Posterior vena cava (tissue), 2 donors: Measurements from ENCODE around the gene GNG11. TPM values are rescaled to one million over a fixed set of nuclear protein-coding genes. Genes with fewer than 3 reads are reported as not detected.

Experiments
- DNase-seq: peaks from one replicate; pipeline ENCODE4 v3.0.0-alpha.2; 2020; ENCODE audit warnings: low spot score
- intact Hi-C, 2 donors: fragments of 100-400 bp; cut with DNase I; formaldehyde crosslinking; loops; one replicate each; pipeline versions ENCODE4 v1.14.1 to v1.14.2; 2022 to 2023
- total RNA-seq, 2 donors: library from RNA; stranded (reverse); fragmentation: NEBNext Ultra II Directional; extraction: Animal tissue kit (Norgen Biotek cat#: 25700); gene quantifications; one replicate each; pipeline ENCODE4 v1.2.1, GENCODE V29; 2021
- donor health status: DM: yes; HTN: yes; CAD: no.
- donor health status: DM: yes; HTN: yes; CAD: no.

The GNG11 gene
- total RNA-seq, 2 donors from 2014 or later, result 22.7 to 24.1 TPM

DNA sequence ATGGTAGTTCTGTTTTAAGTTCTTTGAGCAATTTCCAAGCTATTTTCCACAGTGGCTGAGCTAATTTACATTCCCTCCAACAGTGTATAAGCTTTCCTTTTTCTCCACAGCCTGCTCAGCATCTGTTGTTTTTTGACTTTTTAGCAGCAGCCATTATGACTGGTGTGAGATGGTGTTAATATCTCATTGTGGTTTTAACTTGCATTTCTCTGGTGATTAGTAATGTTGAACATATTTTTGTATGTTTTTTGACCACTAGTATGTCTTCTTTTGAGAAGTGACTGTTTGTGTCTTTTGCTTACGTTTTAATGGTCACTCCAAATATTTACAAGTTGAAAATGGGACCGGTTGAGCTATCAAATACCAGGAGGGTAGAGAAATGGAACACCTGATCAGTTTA is 20.4 kb downstream of the GNG11 start:
- no peak for DNase-seq
- intact Hi-C loops, result no loop called here

DNA sequence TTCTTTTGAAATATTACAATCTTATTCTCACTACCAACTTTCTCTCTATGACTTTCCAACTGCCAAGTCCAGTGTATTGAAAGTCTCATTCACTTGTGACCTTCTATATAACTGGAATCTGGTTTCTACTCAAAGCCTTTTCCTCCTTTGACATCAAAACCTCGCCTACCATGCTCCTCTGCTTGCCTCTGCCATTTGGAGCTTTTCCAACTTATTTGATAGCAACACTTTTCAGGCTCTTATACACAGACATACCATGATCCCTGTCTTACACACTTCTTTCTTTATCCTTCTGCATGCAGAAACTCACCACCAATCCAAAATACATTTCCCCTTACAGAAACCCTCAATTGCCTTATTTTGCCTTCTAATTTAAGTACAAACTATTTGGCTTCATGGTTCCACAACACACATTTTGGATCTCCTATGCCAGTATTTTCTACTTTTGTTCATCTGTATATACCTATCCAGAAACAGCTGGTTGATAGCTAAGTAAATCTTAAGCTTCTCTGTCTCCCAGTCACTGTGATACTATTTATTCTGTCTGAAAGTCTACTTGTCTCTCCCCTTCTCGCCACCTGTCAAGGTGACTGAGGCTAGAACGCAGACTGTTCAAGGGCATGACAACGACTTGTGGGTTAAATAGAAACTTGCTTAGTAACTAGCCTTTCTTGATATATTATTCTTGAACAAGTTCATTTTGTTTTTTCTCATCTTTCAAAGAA is 22.4 kb downstream of the GNG11 start:
- intact Hi-C loops, result no loop called here
- no peak for DNase-seq

DNA sequence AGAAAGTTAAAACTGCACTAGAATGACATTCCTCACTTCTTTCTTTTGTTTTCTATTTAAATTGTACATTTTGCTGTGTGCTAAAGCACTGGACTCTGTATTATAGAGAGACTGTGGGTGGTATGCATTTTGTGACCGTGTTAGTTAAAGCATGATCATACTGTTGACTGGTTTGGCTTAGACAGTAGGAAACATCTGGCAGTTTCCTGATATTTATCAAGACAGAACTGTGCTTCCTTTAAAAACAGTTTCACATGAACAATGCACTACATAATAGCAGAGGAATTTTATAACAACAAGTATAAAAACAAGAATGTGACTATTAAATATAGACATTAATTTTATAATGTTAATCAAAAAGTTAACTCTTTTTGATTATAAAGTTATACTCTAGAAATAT is 23.1 kb downstream of the GNG11 start:
- DNase-seq, result no peak
- intact Hi-C loops, result no loop called here

DNA sequence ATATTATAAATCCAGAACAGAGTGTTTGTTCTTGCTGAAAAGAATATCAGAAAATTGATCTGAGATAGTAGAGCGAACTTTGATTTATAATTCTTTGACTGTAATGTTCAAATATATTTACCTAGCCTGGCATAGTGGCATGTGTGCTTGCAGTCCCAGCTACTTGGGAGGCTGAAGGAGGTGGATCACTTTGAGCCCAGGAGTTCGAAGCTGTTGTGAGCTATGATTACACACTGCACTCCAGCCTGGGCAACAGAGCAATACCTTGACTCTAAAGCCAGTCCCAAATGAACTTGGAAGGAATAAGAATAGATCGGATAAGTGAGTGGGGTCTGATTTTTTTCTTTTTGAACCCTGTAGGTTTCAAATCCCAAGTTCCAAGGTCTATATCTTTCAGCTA is 23.5 kb downstream of the GNG11 start:
- intact Hi-C loops, result no loop called here

DNA sequence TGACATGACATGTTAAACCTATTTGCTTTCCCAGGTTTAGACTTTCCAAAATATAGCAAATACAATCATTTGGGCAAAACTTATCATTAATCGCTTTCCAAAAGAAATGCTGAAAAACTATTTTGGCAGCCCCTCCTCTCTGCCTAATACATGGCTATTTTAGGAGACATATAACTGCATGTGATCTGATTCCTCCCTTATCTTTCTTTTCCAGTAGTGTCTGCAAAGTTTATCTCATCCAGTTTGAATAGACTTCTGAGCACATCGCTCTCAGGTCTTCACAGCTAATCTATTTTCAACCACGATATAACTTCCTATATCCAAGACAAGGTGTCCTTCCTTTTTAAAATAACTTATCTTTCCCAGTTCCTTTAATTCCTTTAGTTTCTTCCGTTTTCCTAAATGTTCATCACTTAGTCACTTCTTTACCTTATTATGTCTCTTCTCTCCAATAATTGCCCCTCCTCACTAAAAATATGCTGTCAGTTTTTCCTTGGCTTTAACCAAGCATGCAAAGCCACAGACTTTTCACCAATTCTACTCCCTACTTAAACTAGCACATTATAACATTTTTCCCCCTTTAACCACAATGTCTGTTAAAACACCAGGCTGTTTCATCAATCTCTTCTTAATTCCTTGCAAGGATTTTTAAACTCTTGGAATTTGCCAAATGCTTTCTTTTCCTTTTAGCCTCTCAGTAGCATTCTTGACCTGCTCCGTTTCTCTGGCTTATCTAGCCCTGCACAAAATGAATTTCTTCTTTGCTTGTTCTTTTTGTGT is 24.4 kb downstream of the GNG11 start:
- intact Hi-C loops, result no loop called here

More for the DNA sequence above, 23.5 kb downstream of the GNG11 start:
- DNase-seq, result no peak

DNA sequence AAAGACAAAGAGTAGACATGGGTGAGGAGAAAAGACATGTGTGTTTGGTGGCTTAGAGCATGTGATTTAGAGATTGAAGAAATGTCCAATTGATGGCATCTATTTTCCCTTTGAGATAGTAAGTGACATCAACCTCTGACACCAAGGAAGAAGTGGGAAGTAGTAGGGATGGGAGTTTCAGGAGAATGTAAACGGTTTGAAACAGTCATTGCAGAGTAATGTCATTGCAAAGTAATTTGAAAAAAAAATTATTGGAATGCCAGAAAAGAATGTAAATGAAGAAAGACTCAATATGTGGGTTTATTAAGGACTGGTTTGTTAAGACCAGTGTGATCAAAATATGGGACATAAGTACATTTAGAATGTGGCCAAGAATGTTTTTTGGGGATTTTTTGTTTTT is 26.6 kb downstream of the GNG11 start:
- no peak for DNase-seq
- intact Hi-C loops, result no loop called here

More for the DNA sequence above, 24.4 kb downstream of the GNG11 start:
- no peak for DNase-seq

DNA sequence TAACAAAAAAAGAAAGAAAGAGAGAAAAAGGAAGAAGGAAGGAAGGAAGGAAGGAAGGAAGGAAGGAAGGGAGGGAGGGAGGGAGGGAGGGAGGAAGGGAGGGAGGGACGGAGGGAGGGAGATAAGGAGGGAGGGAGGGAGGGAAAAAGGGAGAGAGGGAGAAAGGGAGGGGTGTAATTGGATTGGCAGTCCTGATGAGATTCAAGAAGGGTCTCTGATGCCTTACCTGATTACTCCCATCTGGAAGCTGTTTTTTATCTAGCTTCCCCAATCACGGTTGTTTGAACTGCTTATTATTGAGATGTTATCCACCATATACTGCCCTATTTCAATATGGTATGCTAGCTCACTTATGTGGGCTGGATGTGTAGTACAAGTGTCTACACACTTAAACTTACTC is 27.3 kb downstream of the GNG11 start:
- intact Hi-C loops, result no loop called here
- no peak for DNase-seq

DNA sequence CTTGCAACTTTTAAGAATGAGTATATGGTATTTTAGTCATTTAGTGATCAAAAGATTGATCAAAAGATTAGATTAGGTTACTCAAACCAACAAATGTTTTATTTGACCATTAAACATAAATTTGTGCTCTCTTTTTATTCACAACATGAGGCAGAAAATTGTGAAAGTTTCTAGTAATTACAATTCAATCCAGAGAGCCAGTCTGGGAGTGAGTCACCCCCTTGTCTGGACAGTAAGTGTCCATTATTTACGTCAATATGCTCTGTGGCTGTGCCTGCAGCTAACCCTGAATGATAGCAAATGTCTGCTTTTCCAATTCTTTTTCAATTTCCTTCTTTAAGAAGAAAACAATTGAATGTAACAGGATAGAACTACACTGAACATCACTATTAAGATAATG is 27.9 kb downstream of the GNG11 start:
- DNase-seq, result no peak
- intact Hi-C loops, result no loop called here

DNA sequence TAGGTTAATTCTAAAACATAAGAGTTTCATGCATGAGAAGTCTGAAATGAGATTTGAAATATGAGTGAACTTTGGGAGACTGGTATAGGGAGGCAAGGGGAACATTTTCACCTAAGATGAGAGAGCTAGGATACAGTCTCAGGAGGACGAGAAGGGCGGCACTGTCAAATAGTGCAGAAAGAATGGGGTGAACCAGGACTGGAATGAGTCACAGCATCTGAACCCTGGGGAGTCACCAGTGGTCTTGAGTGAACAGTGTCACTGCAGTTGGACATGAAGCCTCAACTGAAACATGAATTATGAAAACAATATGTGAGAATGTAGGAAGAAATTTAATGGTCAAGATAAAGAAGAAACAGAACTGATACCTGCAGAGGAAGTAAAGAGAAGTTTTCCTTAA is 33.8 kb downstream of the GNG11 start:
- intact Hi-C loops, result no loop called here
- DNase-seq, result no peak

DNA sequence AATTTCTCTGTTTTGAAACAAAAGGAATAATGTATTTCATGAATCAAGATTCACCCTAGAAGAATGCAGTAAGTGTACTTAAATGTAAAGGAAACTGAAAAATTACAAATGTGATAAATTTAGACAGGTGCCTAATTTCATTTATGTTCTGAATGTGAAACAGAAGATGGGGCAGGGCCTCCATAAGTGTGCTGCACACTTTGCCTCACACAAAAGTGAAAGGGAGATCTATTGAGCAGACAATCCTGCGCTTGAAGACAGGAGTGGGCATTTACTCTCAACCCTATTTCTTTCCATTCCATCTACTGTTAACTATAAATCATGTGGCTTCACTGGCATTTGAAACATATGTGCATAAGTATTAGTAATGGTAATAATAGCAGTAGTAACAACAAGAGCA is 36.2 kb downstream of the GNG11 start:
- intact Hi-C loops, result no loop called here
- no peak for DNase-seq

DNA sequence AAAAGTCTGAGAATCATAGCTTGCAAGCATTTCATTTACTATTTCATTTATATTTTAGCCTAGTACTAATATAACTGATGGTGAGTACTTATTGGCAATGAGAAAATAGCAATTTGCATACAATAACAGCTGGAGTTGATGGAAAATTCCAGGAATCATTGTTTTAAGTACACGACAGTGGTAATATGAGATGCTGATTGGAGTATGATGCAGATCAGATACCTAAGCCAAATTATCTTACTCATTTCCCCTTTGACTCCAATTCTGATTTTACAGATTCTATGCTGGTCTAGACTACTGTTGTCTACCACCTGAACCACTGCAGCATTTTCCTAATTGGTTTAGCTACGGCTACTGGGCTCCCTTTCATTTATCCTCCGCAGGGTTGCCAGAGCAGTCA is 36.7 kb downstream of the GNG11 start:
- intact Hi-C loops, result no loop called here

DNA sequence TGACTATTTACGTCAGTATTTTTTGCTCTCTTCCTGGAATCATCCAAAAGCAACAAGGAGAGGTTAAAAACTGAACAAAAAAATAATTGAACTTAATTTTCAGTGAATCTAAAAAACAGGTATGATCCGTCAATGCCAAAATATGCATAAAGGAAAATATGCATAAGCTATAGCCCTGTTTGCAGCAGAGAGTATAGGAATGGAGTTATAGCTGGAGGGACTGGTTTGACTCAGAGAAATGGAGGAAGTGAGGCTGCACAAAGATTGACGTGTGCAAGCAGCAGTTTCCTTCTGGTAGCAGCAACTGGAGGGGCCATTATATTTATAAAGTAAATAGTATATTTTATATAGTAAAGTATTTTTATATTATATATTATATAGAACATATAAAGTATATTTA is 37.1 kb downstream of the GNG11 start:
- intact Hi-C loops, result no loop called here
- no peak for DNase-seq

More for the DNA sequence above, 36.7 kb downstream of the GNG11 start:
- DNase-seq, result no peak

DNA sequence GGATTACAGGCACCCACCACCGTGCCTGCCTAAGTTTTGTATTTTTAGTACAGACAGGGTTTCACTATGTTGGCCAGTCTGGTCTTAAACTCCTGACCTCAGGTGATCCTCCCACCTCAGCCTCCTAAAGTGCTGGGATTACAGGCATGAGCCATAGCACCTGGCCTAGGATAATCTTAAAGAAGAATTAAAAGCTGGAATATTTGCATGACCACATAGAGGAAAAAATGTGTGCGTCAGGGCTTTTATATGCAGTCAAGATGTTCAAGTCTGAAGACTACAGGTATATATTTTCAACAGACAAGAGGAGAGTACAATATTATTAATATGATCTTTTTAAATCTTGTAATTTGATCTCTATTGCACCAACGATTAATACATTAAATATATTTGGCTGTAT is 39.5 kb downstream of the GNG11 start:
- DNase-seq, result no peak
- intact Hi-C loops, result no loop called here

DNA sequence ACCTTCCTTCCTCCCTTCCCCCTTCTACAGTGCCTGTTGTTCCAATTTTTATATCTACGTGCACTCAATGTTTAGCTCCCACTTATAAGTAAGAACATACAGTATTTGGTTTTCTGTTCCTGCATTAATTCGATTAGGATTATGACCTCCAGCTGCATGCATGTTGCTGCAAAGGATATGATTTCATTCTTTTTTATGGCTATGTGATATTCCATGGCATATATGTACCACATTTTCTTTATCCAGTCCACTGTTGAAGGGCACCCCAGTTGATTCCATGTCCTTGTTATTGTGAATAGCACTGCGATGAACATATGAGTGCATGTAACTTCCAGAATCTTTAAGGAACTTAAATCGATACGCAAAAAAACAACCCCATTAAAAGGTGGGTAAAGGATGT is 42.7 kb downstream of the GNG11 start:
- intact Hi-C loops, result no loop called here

DNA sequence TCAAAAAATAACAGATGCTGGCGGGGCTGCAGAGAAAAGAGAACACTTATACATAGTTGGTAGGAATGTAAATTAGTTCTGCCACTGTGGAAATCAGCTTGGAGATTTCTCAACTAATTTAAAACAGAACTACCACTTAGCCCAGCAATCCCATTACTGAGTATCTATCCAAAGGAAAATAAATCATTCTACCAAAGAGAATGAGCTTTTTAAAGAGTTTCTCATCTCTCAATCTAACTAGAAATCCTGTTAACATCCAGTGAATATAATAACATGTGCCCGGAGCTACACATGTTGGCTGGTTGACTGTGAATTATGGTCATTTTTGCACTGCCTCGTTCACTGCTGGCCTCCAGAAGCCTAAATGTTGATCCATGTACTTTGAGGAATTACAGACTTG is 43.3 kb downstream of the GNG11 start:
- intact Hi-C loops, result no loop called here

More for the DNA sequence above, 42.7 kb downstream of the GNG11 start:
- DNase-seq, result no peak

DNA sequence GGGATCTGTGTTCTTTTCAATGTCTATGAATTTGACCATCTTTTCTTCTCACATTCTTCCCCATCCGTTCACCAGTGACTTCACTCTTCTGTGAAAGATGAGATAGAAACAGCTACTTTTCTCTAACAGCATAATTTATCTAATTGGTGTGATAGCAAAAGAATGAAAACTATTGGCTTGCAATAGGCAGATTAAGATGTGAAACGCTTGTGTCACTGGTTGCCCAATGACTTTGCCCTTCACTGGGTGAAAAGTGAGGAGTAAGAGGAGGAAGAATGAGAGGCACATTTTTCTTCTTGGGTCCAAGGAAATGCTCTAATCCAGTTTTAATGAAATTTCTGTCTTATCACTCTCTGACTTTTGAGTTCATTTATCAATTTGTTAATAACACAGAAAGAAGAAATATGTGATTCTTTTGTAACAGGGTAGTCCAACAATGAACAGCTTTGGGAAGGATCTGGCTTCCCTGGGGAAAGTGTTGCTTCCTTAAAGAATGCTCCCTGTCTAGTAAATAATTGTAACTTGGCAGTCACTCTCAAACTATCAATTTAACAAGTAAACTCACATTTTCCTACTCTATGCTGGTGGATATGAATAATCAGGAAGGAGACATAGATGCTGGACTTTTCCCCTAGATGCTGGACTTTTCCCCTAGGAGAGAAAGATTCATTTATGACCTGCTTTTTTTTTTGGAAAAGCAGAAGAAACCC is 47.5 kb downstream of the GNG11 start:
- intact Hi-C loops, result no loop called here
- no peak for DNase-seq

More for the DNA sequence above, 43.3 kb downstream of the GNG11 start:
- DNase-seq, result no peak

DNA sequence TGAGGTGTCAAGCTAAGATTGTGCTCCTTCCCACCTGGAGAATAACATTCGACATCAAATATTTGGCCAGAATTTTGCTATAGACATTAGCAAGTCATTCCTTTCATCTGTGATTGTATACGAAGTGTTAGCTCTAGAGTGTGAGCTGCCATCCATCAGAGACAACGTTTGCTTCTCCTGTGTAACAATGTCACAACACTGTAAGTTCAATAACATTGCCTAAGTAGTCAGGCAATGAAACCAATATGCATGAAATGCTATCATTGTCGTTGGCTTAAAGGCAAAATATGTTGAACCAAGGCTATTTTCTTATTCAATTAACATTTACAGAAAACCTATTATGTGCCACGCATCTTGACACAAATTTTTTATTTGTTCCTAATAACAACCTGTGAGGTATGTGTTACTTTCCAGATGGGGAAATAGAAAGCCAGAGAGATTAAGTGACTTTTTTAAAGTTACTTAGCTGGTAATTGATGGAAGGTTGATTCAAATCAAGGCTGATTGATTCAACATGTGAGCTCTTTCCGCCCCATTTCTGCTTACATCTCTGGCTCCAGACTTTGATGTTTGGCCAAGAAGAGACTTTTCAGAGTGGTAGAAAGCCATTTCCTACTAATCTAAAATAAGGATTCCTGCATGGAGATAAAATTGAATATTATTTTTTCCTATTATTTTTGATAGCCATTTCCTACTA is 50.6 kb downstream of the GNG11 start:
- no peak for DNase-seq
- intact Hi-C loops, result no loop called here

DNA sequence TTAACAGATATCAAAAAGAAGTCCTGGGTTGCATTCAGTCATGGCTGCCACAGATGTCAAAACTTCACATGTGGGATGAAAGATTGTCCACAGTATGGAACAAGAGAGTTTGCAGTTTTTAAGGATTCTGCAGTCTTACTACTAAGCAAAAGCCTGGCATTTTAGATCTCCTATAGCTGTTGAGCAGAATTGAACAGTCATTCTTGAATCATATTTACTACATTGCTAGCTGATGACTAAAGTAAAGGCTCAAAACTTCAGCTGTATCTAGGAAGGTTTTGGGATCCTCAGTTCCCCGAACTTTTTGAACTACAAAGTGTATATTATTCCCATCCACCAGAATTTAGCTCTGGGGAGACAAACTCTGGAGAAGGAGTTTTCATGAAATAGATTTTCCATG is 51.6 kb downstream of the GNG11 start:
- no peak for DNase-seq
- intact Hi-C loops, result no loop called here

DNA sequence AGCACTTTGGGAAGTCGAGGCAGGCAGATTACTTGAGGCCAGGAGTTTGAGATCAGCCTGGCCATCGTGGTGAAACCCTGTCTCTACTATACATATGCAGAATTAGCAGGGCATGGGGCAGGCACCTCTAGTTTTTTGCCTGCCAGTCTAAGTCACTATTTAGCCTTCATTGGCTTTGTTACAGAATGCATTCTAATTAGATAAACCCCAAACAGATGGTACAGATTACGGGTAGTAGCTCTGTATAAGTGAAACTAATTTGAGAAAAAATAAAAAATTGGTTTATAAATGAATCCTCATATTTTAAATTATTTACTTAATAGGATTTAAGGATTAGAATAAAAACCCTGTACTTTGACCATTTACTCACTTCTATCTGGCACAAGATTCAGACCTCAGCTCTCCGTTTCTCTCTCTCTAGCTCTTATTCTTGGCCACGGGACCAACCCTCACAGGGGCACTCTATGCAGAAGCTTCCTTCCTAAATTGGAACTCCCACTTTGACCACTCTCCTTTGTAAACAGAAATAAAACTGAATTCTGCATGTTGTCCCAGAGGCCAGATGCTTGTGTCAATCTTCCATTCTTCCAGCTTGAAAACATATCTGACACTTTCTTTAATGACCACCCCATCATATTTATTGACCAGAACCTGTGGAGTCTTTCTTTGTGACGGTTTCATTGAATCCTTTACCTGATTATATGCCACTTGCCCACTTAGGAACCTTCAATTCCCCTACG is 55.8 kb downstream of the GNG11 start:
- intact Hi-C loops, result no loop called here
- DNase-seq, result no peak
